HG03159 (cell line): ENCODE measurements around the gene GRID1.
"Not testable (repeated sequence)": the region's sequence is repeated elsewhere in the genome, so short reads cannot be mapped to it uniquely, and the experiment has no call there.

Experiments
- ATAC-seq: cut with Tn5 transposase; IDR thresholded peaks from one replicate; pipeline ENCODE4 v1.9.1; 2021; ENCODE audit warnings: mild to moderate bottlenecking, moderate library complexity; ENCODE audit not compliant: unreplicated experiment

The GRID1 gene

DNA sequence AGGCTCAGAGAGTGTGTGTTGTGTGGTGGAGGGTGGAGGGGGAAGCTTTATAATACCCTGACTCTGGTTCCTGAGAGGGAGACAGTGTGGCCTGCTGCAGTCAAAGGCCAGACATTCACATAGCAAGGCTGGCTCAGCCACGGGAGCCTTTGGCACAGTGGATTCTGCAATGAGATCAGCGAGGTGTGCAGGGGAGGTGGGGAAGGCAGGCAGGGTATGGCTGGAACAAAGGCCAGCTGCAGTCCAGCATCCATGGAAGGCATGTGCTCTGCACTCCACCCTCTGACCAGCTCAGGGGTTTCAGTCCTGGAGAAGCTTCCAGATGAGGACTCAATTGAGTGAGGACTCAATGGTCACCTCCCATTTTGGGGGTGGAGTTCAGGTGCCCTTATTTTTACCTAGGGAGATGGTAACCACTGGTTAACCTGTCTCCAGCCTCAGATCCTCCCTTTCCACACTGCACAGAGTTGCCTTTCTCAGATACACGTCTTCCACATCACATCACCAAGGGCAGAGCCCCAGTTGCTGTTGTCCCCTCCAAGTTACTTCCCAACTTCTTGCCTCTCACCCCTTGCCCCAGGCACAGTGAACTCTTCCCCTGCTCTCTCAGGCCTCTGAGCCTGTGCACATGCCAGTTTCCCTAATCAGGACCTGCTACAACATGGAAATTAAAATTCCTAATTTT, 504.9 kb downstream of the GRID1 start:
- no peak for ATAC-seq

DNA sequence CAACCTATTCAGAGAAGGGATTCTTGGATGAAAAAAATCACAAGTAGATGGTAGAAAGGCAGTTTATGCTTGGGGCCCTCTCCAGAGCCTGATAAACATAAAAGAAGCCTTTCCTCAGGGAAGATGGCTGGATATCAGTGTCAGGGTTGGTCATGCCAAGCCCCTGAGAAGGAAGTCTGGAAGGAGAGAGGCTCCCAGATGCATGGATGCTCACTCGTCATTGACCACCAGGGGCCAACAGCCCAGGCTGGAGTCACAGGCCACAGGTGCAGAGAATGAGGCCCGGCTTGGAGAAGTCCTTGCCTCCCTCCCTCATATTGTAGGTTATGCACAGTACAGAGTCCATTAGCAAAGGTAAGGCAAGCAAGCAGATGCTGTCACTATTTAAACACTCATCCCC, 506.7 kb downstream of the GRID1 start:
- no peak for ATAC-seq

GRCh38 chr10:85858776-85859515, 507.6 kb downstream of the GRID1 start:
- no peak for ATAC-seq

DNA sequence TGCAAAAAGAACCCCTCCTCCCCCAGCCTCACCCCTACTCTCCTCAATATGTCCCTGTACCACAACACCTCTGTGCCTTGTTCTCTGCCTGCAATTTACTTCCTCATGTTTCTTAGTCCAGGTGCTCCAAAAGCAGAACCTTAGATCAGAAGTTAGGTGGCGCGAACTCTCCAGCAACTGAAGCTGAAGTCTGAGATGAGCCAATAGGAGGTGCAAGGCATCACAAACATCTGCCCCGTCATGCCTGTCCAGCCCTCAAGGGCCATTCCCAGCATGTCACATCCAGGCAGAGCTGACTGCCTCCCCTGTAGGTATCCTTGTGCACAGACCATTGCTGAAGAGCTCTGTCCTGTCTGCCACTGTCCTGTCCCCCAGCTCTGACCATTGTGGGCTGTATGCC, 508.8 kb downstream of the GRID1 start:
- no peak for ATAC-seq

- ATAC-seq: no peak
Observed at GRCh38 chr10:85857305-85857704, 509.3 kb downstream of the GRID1 start.

GRCh38 chr10:85851934-85852333, 514.7 kb downstream of the GRID1 start:
- no peak for ATAC-seq

DNA sequence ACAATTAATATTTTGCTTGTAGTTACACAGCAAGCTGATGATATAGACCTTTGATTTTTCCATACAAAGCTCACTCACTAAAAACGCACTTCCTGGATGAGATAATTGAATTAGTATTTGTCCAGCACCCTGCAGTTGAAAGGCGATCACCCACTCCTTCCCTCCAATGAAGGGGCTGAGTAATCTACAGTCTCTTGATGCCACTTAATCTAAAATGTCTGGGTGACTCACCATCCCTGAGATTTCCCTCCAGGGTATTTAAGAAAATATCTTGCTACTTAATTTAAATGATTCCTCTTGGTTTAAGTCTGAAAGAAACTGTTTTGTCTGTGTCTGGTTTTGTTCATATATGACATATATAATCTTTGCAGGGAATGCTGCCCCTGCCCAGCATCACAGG, 515.3 kb downstream of the GRID1 start:
- ATAC-seq: no peak

DNA sequence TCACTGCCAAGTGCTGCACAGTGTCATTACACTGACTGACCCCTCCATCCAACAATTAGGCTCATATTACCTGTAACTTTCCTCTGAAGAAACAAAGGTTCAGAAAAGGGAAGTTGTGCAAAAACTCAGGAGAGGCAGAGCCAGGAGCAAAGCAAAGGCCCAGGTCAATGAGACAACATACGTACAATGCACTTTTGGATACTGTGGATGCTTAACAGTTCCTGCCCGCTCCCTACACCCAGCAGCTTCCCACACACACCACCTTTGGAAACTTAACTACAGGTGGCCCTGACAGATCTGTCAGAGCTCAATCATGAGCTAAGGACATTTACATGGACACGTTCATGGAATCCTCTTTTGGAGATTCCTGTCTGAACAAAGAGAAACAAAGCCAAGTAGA, 515.9 kb downstream of the GRID1 start:
- ATAC-seq: no peak

- no peak for ATAC-seq
Observed at GRCh38 chr10:85849315-85849714, 517.3 kb downstream of the GRID1 start.

DNA sequence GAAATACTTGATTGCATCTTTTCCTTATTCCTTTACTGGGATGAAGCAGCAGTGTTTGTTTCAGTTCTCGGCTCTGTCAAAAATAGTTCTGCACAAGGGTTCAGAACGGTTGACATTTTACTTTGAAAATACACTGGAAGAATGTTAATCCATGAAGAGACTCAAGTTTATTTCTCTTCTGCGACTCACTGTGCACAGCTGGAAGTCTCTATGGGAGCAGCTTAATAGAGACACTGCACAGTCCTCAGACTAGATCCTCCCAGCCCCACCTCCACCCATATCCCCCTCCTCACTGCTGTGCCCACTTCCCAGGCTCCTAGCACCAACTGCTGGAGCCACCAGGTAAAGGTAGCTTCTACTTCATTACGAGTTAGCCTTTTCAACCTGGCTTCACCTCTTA, 517.8 kb downstream of the GRID1 start:
- no peak for ATAC-seq

DNA sequence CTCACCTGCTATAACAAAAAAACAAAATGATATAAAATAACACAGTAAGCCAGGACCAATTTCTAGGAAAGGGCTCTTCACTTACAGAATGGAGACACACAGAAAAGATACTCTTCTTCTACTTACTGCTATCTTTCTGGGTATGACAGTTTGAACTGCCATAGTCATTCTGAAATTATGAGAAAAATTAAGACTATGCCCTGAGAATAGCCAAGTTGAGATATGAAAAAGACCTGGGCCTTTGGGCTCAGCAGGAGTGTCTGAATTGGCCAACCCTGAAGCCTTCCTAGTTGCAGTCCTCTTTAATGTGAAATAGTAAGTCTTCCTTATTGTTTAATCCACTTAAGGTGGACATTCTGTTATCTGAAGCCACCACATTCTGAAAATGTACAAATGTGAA, 519.5 kb downstream of the GRID1 start:
- ATAC-seq: no peak

- ATAC-seq: not testable (repeated sequence)
Observed at GRCh38 chr10:85838660-85839059, 527.9 kb downstream of the GRID1 start.

- ATAC-seq: no peak
Observed at GRCh38 chr10:85832988-85833387, 533.6 kb downstream of the GRID1 start.

- ATAC-seq: no peak
Observed at GRCh38 chr10:85831422-85831821, 535.2 kb downstream of the GRID1 start.

GRCh38 chr10:85826377-85826776, 540.2 kb downstream of the GRID1 start:
- no peak for ATAC-seq

DNA sequence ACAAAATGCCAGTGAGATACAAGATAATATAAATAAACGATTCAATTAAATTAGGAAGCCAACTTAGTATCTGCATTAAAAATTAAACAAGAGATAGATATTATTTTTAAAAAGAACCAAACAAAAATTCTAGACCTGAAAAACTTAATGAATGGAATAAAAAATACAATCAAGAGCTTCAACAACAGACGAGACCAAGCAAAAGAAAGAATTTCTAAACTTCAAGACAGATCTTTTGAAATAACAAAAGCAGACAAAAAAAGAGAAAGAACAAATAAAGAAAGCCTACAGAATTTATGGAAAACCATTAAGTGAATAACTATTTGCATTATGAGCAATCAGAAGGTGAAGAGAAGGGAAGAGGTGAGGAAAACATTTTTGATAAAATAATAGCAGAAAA, 555.2 kb downstream of the GRID1 start:
- ATAC-seq: no peak

DNA sequence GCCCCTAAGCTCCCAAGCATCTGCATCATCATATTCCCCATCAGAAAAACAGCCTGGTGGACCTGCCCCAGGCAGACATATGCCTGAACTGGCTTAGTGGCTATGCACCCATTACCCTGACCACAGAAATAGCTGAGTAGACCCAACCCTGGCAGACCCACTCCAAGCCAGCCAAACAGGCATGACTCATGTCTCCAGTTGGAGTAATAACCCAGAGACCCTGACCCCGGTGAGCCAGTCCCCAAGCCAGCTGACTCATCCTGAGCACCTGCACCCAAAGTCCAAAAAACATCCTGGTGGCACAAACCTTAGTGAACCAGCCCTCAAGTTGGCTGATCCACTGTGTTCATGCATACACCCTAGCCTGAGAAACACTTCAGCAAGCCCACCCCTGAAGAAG, 555.9 kb downstream of the GRID1 start:
- no peak for ATAC-seq

DNA sequence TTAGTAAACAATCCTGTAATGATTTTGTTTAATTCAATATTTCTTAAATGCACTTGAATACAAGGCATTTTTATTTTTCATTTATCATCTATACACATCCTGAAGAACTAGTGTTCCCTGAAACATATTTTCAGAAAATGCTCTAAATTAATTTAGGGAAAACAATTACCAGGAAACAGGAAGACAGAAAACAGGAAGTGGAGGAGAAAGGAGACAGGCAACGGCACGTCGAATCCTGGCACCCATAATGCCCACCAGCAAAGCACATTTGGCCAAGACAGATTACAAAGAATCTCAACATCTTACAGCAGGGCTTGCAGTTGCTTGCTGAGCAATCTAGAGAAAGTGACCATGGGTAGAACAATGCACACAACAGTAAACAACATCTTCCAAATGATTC, 571.1 kb downstream of the GRID1 start:
- ATAC-seq: no peak

GRCh38 chr10:85794553-85794952, 572.0 kb downstream of the GRID1 start:
- ATAC-seq: no peak

GRCh38 chr10:85792533-85792858, 574.1 kb downstream of the GRID1 start:
- ATAC-seq: no peak

DNA sequence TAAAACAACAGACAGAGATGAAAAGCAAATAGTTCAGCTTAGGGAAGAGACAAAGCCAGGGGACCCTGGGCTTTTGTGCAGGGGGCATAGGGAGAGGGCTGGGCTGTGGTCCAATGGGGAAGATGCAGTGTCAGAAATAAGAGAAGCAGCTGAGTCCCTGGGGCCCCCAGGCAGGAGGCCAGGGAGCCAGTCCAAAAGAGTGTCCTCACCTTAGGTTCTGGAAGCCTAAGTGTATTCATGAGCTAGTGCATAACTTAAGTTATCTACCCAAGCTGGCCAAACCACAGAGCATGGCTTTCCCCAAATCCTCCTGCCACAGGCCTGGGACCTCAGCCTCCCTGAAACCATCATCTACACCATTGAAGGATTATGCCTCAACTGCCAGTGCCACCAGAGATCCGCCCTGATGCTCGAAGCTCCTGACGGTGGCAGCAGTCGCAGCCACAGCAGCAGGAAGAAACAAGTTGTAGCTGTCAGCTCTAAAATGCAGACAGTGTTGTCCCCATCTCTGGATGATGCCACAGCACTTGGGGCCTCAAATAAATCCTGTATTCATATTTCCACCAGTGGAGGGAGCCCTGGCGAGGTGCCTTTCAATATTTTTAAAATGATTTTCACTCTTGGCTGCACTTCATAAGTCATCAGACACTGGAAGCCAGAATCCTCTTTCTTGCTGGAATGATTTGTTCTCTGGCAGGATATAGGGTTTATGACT, 574.6 kb downstream of the GRID1 start:
- no peak for ATAC-seq
